Measurements from ENCODE around the gene HAUS7. TPM values are rescaled to one million over a fixed set of nuclear protein-coding genes. Genes with fewer than 3 reads are reported as not detected.

HAUS7 gene
- total and polyA plus RNA-seq, 4 donors = 11.3 to 42.9 (median 28.0) TPM

DNA sequence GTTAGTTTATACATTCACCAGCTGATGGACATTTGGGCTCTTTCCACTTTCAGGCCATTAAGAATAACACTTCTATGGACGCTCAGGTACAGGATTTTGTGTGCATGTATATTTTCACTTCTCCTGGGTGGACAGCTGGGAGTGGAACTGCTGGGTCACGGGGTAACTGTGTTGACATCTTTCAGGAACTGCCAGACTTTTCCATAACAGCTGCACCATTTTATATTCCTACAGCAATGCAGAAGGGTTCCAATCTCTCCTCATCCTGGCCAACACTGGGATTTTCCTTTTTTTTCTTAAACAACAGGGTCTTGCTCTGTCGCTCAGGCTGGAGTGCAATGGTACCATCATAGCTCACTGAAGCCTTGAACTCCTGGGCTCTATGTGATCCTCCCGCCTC is 11.9 kb downstream of the HAUS7 start:
- no peak for ATAC-seq (ENCODE audit: insufficient read depth, low FRiP score)
- Histone ChIP-seq H3K4me3 (no peak overlapping the region), H3K9me3 (ENCODE audit: control insufficient read depth in 4 of 4, insufficient read depth in 3 of 4, low read length in 3 of 4) (peaks cover 0 to 7% (median 0%) of the 10 kb centered on the region in 4 donors), H3K27ac (ENCODE audit: low read depth in 1 of 2, low read length in 1 of 2) (no peak overlapping the region), H3K9ac (ENCODE audit: insufficient read depth in 1 of 2, low read length in 2 of 2) (no peak overlapping the region), H3K27me3 (ENCODE audit: control insufficient read depth in 3 of 3, insufficient read depth in 3 of 3, low read length in 2 of 3) (no peaks in the 10 kb centered on the region), H3K36me3 (ENCODE audit: control insufficient read depth in 4 of 4, insufficient read depth in 4 of 4, low read length in 4 of 4) (peaks cover 0 to 8% (median 1%) of the 10 kb centered on the region in 4 donors), H3K4me1 (ENCODE audit: control insufficient read depth in 5 of 5, insufficient read depth in 5 of 5, low read length in 5 of 5) (no peaks in the 10 kb centered on the region)
- 86 to 94% methylated on average over 4 of the region's 4 CpGs for WGBS, 2 donors
- TF ChIP-seq, protein P1, sequence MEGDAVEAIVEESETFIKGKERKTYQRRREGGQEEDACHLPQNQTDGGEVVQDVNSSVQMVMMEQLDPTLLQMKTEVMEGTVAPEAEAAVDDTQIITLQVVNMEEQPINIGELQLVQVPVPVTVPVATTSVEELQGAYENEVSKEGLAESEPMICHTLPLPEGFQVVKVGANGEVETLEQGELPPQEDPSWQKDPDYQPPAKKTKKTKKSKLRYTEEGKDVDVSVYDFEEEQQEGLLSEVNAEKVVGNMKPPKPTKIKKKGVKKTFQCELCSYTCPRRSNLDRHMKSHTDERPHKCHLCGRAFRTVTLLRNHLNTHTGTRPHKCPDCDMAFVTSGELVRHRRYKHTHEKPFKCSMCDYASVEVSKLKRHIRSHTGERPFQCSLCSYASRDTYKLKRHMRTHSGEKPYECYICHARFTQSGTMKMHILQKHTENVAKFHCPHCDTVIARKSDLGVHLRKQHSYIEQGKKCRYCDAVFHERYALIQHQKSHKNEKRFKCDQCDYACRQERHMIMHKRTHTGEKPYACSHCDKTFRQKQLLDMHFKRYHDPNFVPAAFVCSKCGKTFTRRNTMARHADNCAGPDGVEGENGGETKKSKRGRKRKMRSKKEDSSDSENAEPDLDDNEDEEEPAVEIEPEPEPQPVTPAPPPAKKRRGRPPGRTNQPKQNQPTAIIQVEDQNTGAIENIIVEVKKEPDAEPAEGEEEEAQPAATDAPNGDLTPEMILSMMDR (IDR thresholded peaks at IDR 0.05; ENCODE audit: control extremely low read depth, extremely low read depth) = no peak
- peak in 1 of 3 donors; percentile 54 for DNase-seq

DNA sequence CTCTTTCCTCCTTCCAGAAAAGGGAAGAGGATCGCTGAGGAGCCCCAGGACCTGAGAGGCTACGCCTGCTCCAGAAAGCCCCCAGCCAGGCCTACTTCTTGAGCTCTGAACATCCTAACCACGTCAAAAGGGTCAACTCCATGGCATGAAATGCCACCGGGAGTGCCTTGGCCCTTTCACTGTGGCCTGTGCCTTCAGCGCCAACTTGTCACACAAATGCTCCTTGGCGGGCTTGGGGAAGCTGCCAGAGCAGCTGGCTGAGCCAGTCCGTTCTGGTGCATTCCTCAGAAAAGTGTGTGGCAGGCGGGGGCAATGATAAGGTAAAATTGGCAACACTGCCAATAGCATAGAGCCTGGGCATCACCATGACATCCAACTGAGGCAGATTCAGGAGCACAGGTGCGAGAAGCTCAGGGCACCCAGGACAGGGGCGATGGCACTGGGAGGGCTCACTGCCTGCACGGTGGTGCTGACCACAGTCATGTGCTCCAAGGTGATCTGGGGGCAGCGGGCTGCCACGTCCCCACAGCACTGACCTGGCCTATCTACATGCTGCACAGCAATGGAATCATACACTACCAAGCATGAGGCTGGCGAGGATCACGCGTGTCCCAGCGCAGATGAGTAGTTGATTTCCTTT is 12.4 kb downstream of the HAUS7 start:
- Histone ChIP-seq H3K36me3 (ENCODE audit: control insufficient read depth in 4 of 4, insufficient read depth in 4 of 4, low read length in 4 of 4) (peaks cover 0 to 6% (median 0%) of the 10 kb centered on the region in 4 donors), H3K27ac (ENCODE audit: low read depth in 1 of 2, low read length in 1 of 2) (no peak overlapping the region), H3K9ac (ENCODE audit: insufficient read depth in 1 of 2, low read length in 2 of 2) (no peak overlapping the region), H3K27me3 (ENCODE audit: control insufficient read depth in 3 of 3, insufficient read depth in 3 of 3, low read length in 2 of 3) (no peaks in the 10 kb centered on the region), H3K4me1 (ENCODE audit: control insufficient read depth in 5 of 5, insufficient read depth in 5 of 5, low read length in 5 of 5) (no peaks in the 10 kb centered on the region), H3K4me3 (no peak overlapping the region), H3K9me3 (ENCODE audit: control insufficient read depth in 4 of 4, insufficient read depth in 3 of 4, low read length in 3 of 4) (peaks cover 0 to 4% (median 0%) of the 10 kb centered on the region in 4 donors)
- DNase-seq (no peak), ATAC-seq (ENCODE audit: insufficient read depth, low FRiP score) (no peak)
- TF ChIP-seq, protein P1 (IDR thresholded peaks at IDR 0.05; ENCODE audit: control extremely low read depth, extremely low read depth) = no peak
- 88 to 94% methylated on average over 14 to 17 of the region's 17 CpGs for WGBS, 2 donors

DNA sequence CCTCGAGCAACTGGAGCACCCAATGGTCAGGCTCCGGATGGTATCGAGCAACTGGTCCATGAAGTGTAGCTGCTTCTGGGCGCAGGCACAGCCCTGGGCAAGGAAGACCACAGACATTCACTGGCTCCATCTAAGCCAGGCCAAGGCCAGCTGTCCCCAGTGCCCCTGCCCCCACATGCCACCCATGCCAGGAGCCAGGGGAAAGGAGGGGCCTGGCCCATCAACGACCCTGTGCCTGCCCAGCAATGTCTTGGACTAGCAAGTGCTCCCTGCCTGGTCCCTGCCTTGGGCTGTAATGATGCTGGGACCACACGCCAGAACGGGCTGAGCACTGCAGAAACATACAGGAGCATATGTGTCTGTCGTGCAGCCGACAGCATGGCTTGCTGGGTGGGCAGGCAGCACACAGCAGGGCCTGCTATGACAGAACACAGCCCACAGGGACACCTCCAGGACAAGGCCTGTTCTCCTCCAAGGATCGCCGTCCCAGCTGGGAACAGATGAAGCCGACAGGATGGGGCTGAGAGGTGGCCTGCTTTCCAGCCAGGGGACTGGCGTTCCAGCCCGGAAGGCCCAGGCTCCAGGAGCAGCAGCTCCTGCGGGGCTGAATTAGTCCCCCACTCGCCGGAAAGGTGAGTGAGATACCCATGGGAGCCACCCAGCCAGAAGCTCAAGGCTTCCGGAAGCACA is 13.1 kb downstream of the HAUS7 start:
- ATAC-seq (ENCODE audit: insufficient read depth, low FRiP score) (no peak), DNase-seq (no peak)
- Histone ChIP-seq H3K27ac (ENCODE audit: low read depth in 1 of 2, low read length in 1 of 2) (no peak overlapping the region), H3K27me3 (ENCODE audit: control insufficient read depth in 3 of 3, insufficient read depth in 3 of 3, low read length in 2 of 3) (no peaks in the 10 kb centered on the region), H3K4me1 (ENCODE audit: control insufficient read depth in 5 of 5, insufficient read depth in 5 of 5, low read length in 5 of 5) (no peaks in the 10 kb centered on the region), H3K9ac (ENCODE audit: insufficient read depth in 1 of 2, low read length in 2 of 2) (no peak overlapping the region), H3K36me3 (ENCODE audit: control insufficient read depth in 4 of 4, insufficient read depth in 4 of 4, low read length in 4 of 4) (peaks cover 0 to 4% (median 0%) of the 10 kb centered on the region in 4 donors), H3K4me3 (no peak overlapping the region), H3K9me3 (ENCODE audit: control insufficient read depth in 4 of 4, insufficient read depth in 3 of 4, low read length in 3 of 4) (peaks cover 0 to 2% (median 0%) of the 10 kb centered on the region in 4 donors)
- TF ChIP-seq, protein P1 (IDR thresholded peaks at IDR 0.05; ENCODE audit: control extremely low read depth, extremely low read depth) = no peak
- 88 to 95% methylated on average over 13 to 18 of the region's 18 CpGs for WGBS, 2 donors

Data from lung (tissue), 12 donors.